ENCODE data around the gene FADS1. TPM values are rescaled to one million over a fixed set of nuclear protein-coding genes. Genes with fewer than 3 reads are reported as not detected.

FADS1 gene
- total RNA-seq, 4 donors from 2014 or later: 16.4 to 69.6 (median 46.6) TPM

GRCh38 chr11:61797263-61797944, 19.4 kb downstream of the FADS1 start:
- Histone ChIP-seq H3K27ac (no peak overlapping the region), H3K27me3 (no peaks in the 10 kb centered on the region), H3K4me3 (no peak overlapping the region), H3K4me1 (peaks cover 18% of the 10 kb centered on the region), H3K36me3 (peaks cover 13% of the 10 kb centered on the region), H3K9me3 (no peaks in the 10 kb centered on the region)
- DNase-seq (ENCODE audit: low spot score in 2 of 2): no peak
- no peak for TF ChIP-seq POLR2AphosphoS5 (IDR thresholded peaks at IDR 0.05)
- TF ChIP-seq CTCF (IDR thresholded peaks at IDR 0.05): peak; percentile 65 to 81
- WGBS: 42% methylated on average over 3 of the region's 3 CpGs

- no peak for DNase-seq (ENCODE audit: low spot score in 2 of 2)
- WGBS: 86% methylated on average over 15 of the region's 18 CpGs
- Histone ChIP-seq H3K4me1 (peaks cover 29% of the 10 kb centered on the region), H3K36me3 (peaks cover 10% of the 10 kb centered on the region), H3K27me3 (no peaks in the 10 kb centered on the region), H3K9me3 (no peaks in the 10 kb centered on the region), H3K27ac (no peak overlapping the region), H3K4me3 (no peak overlapping the region)
- TF ChIP-seq POLR2AphosphoS5 (IDR thresholded peaks at IDR 0.05): no peak
These were observed 20.8 kb downstream of the FADS1 start for GRCh38 chr11:61795876-61796526.

- Histone ChIP-seq H3K36me3 (peaks cover 10% of the 10 kb centered on the region), H3K27me3 (no peaks in the 10 kb centered on the region), H3K9me3 (no peaks in the 10 kb centered on the region), H3K4me1 (peaks cover 32% of the 10 kb centered on the region), H3K4me3 (no peak overlapping the region), H3K27ac (no peak overlapping the region)
- no peak for DNase-seq (ENCODE audit: low spot score in 2 of 2)
- TF ChIP-seq CTCF (IDR thresholded peaks at IDR 0.05) (no peak), POLR2A (IDR thresholded peaks at IDR 0.05) (no peak), EP300 (IDR thresholded peaks at IDR 0.05) (no peak), POLR2AphosphoS5 (IDR thresholded peaks at IDR 0.05) (no peak)
- 86% methylated on average over 12 of the region's 12 CpGs for WGBS
These were observed 21.3 kb downstream of the FADS1 start for GRCh38 chr11:61795459-61795858.

- WGBS: 91% methylated on average over 4 of the region's 4 CpGs
- Histone ChIP-seq H3K9me3 (no peaks in the 10 kb centered on the region), H3K27me3 (no peaks in the 10 kb centered on the region), H3K27ac (no peak overlapping the region), H3K4me3 (no peak overlapping the region), H3K36me3 (peaks cover 19% of the 10 kb centered on the region), H3K4me1 (peaks cover 32% of the 10 kb centered on the region)
- no peak for DNase-seq (ENCODE audit: low spot score in 2 of 2)
- no peak for TF ChIP-seq POLR2AphosphoS5 (IDR thresholded peaks at IDR 0.05)
- TF ChIP-seq CTCF (IDR thresholded peaks at IDR 0.05): no peak
- TF ChIP-seq POLR2A (IDR thresholded peaks at IDR 0.05): no peak
- no peak for TF ChIP-seq EP300 (IDR thresholded peaks at IDR 0.05)
These were observed 22.2 kb downstream of the FADS1 start for GRCh38 chr11:61794579-61794978.

GRCh38 chr11:61793829-61794204, 23.0 kb downstream of the FADS1 start:
- WGBS: 53% methylated on average over 3 of the region's 3 CpGs
- H3K4me3 ChIP-seq: no peak overlapping the region
- no peak overlapping the region for H3K27ac ChIP-seq
- TF ChIP-seq POLR2AphosphoS5 (IDR thresholded peaks at IDR 0.05) (no peak), EP300 (IDR thresholded peaks at IDR 0.05) (no peak), POLR2A (IDR thresholded peaks at IDR 0.05) (no peak), CTCF (IDR thresholded peaks at IDR 0.05) (no peak)
- H3K4me1 ChIP-seq: peaks cover 32% of the 10 kb centered on the region
- DNase-seq (ENCODE audit: low spot score in 2 of 2): no peak
- H3K36me3 ChIP-seq: peaks cover 27% of the 10 kb centered on the region
- no peaks in the 10 kb centered on the region for H3K9me3 ChIP-seq
- no peaks in the 10 kb centered on the region for H3K27me3 ChIP-seq
